OCI-LY3 (cell line): Measurements from ENCODE around the gene ELAVL1.
A peak's percentile ranks its signal among the peaks of the same experiment; 100 is the strongest.

Source experiments
- H2AFZ ChIP-seq: fragments of 200-600, 300-600 bp; shearing (Covaris generic); 2 replicates; pipeline ENCODE4 v1.6.0; 2014; ENCODE audit warnings: antibody characterized with exemption, low read depth, low read length
- H3K27ac ChIP-seq: fragments of 200-600, 300-600 bp; sonication (generic); 2 replicates; pipeline ENCODE4 v1.5.1; 2014; ENCODE audit warnings: mild to moderate bottlenecking, low read length, moderate library complexity, mixed read lengths
- H3K27me3 ChIP-seq: fragments of 200-600, 300-600 bp; sonication (generic); 2 replicates; pipeline ENCODE4 v1.6.1; 2014; ENCODE audit warnings: low read depth, low read length, mixed read lengths
- H3K36me3 ChIP-seq: fragments of 200-600, 300-600 bp; sonication (generic); replicated peaks from 2 replicates; pipeline ENCODE3; 2014; ENCODE audit warnings: low read depth, low read length, mixed read lengths
- H3K4me1 ChIP-seq: fragments of 300-600, 200-600 bp; sonication (generic); 2 replicates; pipeline ENCODE4 v1.6.1; 2014; ENCODE audit warnings: low read length, mixed read lengths
- H3K4me2 ChIP-seq: fragments of 200-600, 300-600 bp; sonication (generic); 2 replicates; pipeline ENCODE4 v1.6.1; 2014; ENCODE audit warnings: low read length, mixed read lengths
- H3K4me3 ChIP-seq: fragments of 300-600, 200-600 bp; sonication (generic); 2 replicates; pipeline ENCODE4 v1.5.1; 2014; ENCODE audit warnings: antibody characterized with exemption, mild to moderate bottlenecking, low read length, moderate library complexity
- H3K79me2 ChIP-seq: fragments of 300-600, 200-600 bp; shearing (Covaris generic); 2 replicates; pipeline ENCODE4 v1.6.1; 2014; ENCODE audit warnings: mild to moderate bottlenecking, low read length, mixed read lengths
- H3K9ac ChIP-seq: fragments of 300-600, 200-600 bp; shearing (Covaris generic); 2 replicates; pipeline ENCODE4 v1.6.0; 2014; ENCODE audit warnings: mild to moderate bottlenecking, low read length, moderate library complexity
- H3K9me3 ChIP-seq: fragments of 200-600, 300-600 bp; shearing (Covaris generic); 2 replicates; pipeline ENCODE4 v1.6.1; 2014; ENCODE audit warnings: low read length, mixed read lengths; ENCODE audit not compliant: insufficient read depth
- H4K20me1 ChIP-seq: fragments of 200-600, 300-600 bp; sonication (generic); 2 replicates; pipeline ENCODE4 v1.6.1; 2016; ENCODE audit warnings: low read length, mixed read lengths; ENCODE audit not compliant: insufficient read depth
- CTCF ChIP-seq: fragments of 200-600, 300-600 bp; sonication (generic); IDR thresholded peaks from 2 replicates; pipeline ENCODE4 v1.5.1; 2014; ENCODE audit warnings: antibody characterized with exemption, low read length, low read depth
- EZH2phosphoT487 ChIP-seq: fragments of 200-600 bp; shearing (Covaris generic); IDR thresholded peaks from 2 replicates; pipeline ENCODE4 v1.6.1; 2018; ENCODE audit warnings: antibody characterized with exemption, mixed run types, low read depth

Gene ELAVL1

GRCh38 chr19:7941895-7942596, 63.4 kb downstream of the ELAVL1 start:
- Histone ChIP-seq H2AFZ (no peak overlapping the region), H3K36me3 (peaks cover 27% of the 10 kb centered on the region), H4K20me1 (no peaks in the 10 kb centered on the region), H3K4me2 (peak overlapping the region; percentile 68), H3K9ac (peak overlapping the region; percentile 98; the same call in 1 of the 2 replicates), H3K79me2 (peaks cover 52% of the 10 kb centered on the region), H3K27me3 (no peaks in the 10 kb centered on the region), H3K9me3 (no peaks in the 10 kb centered on the region), H3K27ac (no peak overlapping the region), H3K4me1 (peaks cover 11% of the 10 kb centered on the region), H3K4me3 (peak overlapping the region; percentile 91)
- TF ChIP-seq CTCF: no peak
- no peak for TF ChIP-seq EZH2phosphoT487

- peaks cover 52% of the 10 kb centered on the region for H3K79me2 ChIP-seq
- peaks cover 27% of the 10 kb centered on the region for H3K36me3 ChIP-seq
- H3K9ac ChIP-seq: no peak overlapping the region
Observed at GRCh38 chr19:7940841-7941240, 64.6 kb downstream of the ELAVL1 start.

GRCh38 chr19:7934766-7935165, 70.7 kb downstream of the ELAVL1 start:
- Histone ChIP-seq H3K9ac (no peak overlapping the region), H3K79me2 (peaks cover 2% of the 10 kb centered on the region; the same call in 1 of the 2 replicates), H4K20me1 (0 out of 2 replicates have a peak, but pooled peaks cover 3% of the 10 kb centered on the region), H3K9me3 (no peaks in the 10 kb centered on the region), H3K4me3 (no peak overlapping the region), H3K27ac (no peak overlapping the region), H2AFZ (no peak overlapping the region), H3K4me2 (no peak overlapping the region), H3K36me3 (peaks cover 56% of the 10 kb centered on the region), H3K27me3 (no peaks in the 10 kb centered on the region), H3K4me1 (no peaks in the 10 kb centered on the region)
- TF ChIP-seq CTCF: no peak
- TF ChIP-seq EZH2phosphoT487: no peak

More at GRCh38 chr19:7940841-7941240, 64.6 kb downstream of the ELAVL1 start:
- TF ChIP-seq EZH2phosphoT487 (no peak), CTCF (no peak)
- H3K4me3 ChIP-seq: no peak overlapping the region
- H4K20me1 ChIP-seq: no peaks in the 10 kb centered on the region
- no peaks in the 10 kb centered on the region for H3K9me3 ChIP-seq
- H3K27ac ChIP-seq: no peak overlapping the region
- H3K27me3 ChIP-seq: no peaks in the 10 kb centered on the region
- no peak overlapping the region for H3K4me2 ChIP-seq
- peaks cover 11% of the 10 kb centered on the region for H3K4me1 ChIP-seq
- no peak overlapping the region for H2AFZ ChIP-seq

GRCh38 chr19:7933828-7934725, 71.4 kb downstream of the ELAVL1 start:
- H4K20me1 ChIP-seq: 0 out of 2 replicates have a peak, but pooled peaks cover 3% of the 10 kb centered on the region
- H2AFZ ChIP-seq: no peak overlapping the region
- TF ChIP-seq CTCF: no peak
- TF ChIP-seq EZH2phosphoT487: no peak
- H3K4me2 ChIP-seq: no peak overlapping the region
- H3K36me3 ChIP-seq: peaks cover 56% of the 10 kb centered on the region
- H3K4me3 ChIP-seq: no peak overlapping the region
- H3K4me1 ChIP-seq: no peaks in the 10 kb centered on the region
- no peaks in the 10 kb centered on the region for H3K9me3 ChIP-seq
- H3K27me3 ChIP-seq: no peaks in the 10 kb centered on the region
- H3K27ac ChIP-seq: no peak overlapping the region
- no peak overlapping the region for H3K9ac ChIP-seq
- no peaks in the 10 kb centered on the region; the same call in 1 of the 2 replicates for H3K79me2 ChIP-seq
